C4-2B (cell line): ENCODE measurements around the gene TAF8.

Experiments used
- ZFX ChIP-seq: fragments of 450-650 bp; IDR thresholded peaks from 2 replicates; pipeline ENCODE4 v1.6.1; 2017
- TF ChIP-seq, protein P1 (sequence below): fragments of 450-650 bp; conservative IDR thresholded peaks from 2 replicates; pipeline ENCODE4 v1.5.1; 2017; ENCODE audit warnings: mild to moderate bottlenecking

DNA sequence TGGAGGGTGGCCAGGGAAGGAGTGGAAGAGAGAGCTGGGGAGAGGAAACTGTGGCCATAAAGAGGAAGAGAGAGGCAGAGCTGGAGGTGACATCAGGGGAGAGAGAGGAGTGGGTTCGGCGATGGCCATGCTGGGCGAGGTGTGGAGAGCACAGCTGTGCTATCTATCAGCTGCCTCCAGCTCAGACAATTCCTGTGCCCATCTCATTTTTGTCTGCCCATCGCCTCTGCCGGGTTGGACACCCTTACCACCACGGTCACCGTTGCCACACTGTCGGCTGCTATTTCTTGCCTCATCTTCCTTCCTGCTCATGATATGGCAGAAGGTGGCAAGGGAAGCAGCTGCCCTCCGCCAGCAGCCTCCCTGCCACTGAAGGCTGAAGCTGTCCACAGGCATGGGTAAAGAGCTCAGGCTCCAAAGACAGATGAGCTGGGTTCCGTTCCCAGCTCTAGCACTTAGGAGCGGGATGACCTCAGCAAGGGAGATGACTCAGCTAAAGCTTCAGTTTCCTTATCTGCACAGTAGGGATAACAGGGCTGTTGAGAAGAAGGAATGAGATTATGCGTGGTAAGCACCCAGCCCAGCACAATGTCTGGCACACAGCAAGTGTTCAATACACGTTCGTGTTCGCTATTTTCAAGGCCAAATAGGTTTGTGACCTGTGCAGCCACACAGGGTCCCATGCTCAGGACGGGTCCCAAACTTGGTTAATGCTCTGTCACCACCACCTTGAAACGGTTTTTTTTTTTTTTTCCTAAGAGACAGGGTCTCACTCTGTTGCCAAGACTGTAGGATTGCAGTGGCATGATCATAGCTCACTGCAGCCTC lies 21.9 kb upstream of the TAF8 start:
- TF ChIP-seq, protein P1, sequence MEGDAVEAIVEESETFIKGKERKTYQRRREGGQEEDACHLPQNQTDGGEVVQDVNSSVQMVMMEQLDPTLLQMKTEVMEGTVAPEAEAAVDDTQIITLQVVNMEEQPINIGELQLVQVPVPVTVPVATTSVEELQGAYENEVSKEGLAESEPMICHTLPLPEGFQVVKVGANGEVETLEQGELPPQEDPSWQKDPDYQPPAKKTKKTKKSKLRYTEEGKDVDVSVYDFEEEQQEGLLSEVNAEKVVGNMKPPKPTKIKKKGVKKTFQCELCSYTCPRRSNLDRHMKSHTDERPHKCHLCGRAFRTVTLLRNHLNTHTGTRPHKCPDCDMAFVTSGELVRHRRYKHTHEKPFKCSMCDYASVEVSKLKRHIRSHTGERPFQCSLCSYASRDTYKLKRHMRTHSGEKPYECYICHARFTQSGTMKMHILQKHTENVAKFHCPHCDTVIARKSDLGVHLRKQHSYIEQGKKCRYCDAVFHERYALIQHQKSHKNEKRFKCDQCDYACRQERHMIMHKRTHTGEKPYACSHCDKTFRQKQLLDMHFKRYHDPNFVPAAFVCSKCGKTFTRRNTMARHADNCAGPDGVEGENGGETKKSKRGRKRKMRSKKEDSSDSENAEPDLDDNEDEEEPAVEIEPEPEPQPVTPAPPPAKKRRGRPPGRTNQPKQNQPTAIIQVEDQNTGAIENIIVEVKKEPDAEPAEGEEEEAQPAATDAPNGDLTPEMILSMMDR = no peak
- no peak for TF ChIP-seq ZFX
